ENCODE measurements around the gene AGMO.

GRCh38 chr7:15330943-15331342, 230.9 kb downstream of the AGMO start:
- TF ChIP-seq CTCF (IDR thresholded peaks at IDR 0.05; ENCODE audit: low read depth, low read length, poor library complexity, severe bottlenecking): no peak
- TF ChIP-seq EZH2phosphoT487 (IDR thresholded peaks at IDR 0.05; ENCODE audit: borderline replicate concordance, low read length): no peak
